HEK293 (cell line): Measurements from ENCODE around the gene AP3B1.

Experiments used
- CTCF ChIP-seq: fragments of 450-650 bp; formaldehyde crosslinking; IDR thresholded peaks from 2 replicates; pipeline ENCODE4 v1.5.1; 2016; ENCODE audit warnings: missing biosample characterization, missing genetic modification characterization
- KLF1 ChIP-seq: fragments of 450-650 bp; formaldehyde crosslinking; IDR thresholded peaks from 2 replicates; pipeline ENCODE4 v1.5.1; 2016; ENCODE audit warnings: missing biosample characterization, missing genetic modification characterization
- ZNF112 ChIP-seq: fragments of 450-650 bp; formaldehyde crosslinking; IDR thresholded peaks from 2 replicates; pipeline ENCODE4 v1.5.0; 2017; ENCODE audit warnings: missing biosample characterization, missing genetic modification characterization
- ZNF133 ChIP-seq: fragments of 450-650 bp; formaldehyde crosslinking; IDR thresholded peaks from 2 replicates; pipeline ENCODE4 v1.5.1; 2016; ENCODE audit warnings: missing biosample characterization, missing genetic modification characterization
- ZNF23 ChIP-seq: fragments of 450-650 bp; formaldehyde crosslinking; IDR thresholded peaks from 2 replicates; pipeline ENCODE4 v1.5.1; 2016; ENCODE audit warnings: missing biosample characterization, missing genetic modification characterization, borderline replicate concordance
- ZNF274 ChIP-seq, 2 experiments: fragments of 200-500 bp in 1 of 2; fragments of 450-650 bp in 1 of 2; sonication (Bioruptor generic) in 1 of 2; formaldehyde crosslinking in 1 of 2; IDR thresholded peaks; 2 replicates each; pipeline versions ENCODE4 v1.5.1 to v1.6.1; 2014 to 2016; ENCODE audit warnings: borderline replicate concordance in 1 of 2, inconsistent platforms in 1 of 2, low read length in 1 of 2, missing biosample characterization in 1 of 2, missing genetic modification characterization in 1 of 2
- ZNF292 ChIP-seq: fragments of 450-650 bp; formaldehyde crosslinking; IDR thresholded peaks from 2 replicates; pipeline ENCODE4 v1.5.1; 2016; ENCODE audit warnings: low read depth, missing biosample characterization, missing genetic modification characterization, borderline replicate concordance
- ZNF335 ChIP-seq: fragments of 450-650 bp; formaldehyde crosslinking; conservative IDR thresholded peaks from 2 replicates; pipeline ENCODE4 v1.5.1; 2016; ENCODE audit warnings: missing biosample characterization, missing genetic modification characterization
- ZNF629 ChIP-seq: fragments of 450-650 bp; formaldehyde crosslinking; IDR thresholded peaks from 2 replicates; pipeline ENCODE4 v1.5.1; 2017; ENCODE audit warnings: missing biosample characterization, missing genetic modification characterization

DNA sequence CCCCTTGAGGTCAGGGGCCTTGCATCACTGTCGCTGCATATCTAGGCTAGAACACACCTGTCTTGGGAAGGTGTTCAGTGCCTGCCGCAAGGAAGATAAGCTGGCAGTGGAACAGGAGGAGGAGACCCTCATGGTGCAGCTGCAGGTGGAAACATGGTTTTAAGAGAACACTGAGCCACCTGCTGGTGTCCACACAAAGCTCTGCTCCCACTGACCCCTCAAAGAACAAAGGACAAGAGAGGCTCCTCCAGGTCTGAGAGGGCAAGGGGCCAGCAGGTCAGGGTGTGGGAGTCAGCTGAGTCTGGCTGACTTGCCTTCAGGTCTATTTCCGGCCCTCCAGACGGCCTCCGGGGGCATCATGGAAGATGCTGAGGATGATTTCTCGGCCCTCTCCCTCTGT lies 308.2 kb downstream of the AP3B1 start:
- no peak for TF ChIP-seq ZNF133 (tag by site-specific recombination)
- TF ChIP-seq CTCF: no peak
- TF ChIP-seq ZNF292 (tag by site-specific recombination): no peak
- TF ChIP-seq ZNF629 (tag by site-specific recombination): no peak
- no peak for TF ChIP-seq ZNF274 (IDR thresholded peaks at IDR 0.05; ENCODE audit: low read length)
- TF ChIP-seq ZNF274 (tag by site-specific recombination; IDR thresholded peaks at IDR 0.05; ENCODE audit: borderline replicate concordance): no peak
- TF ChIP-seq KLF1 (tag by site-specific recombination): no peak
- TF ChIP-seq ZNF23 (tag by site-specific recombination): no peak
- no peak for TF ChIP-seq ZNF335 (tag by site-specific recombination)
- TF ChIP-seq ZNF112 (tag by site-specific recombination): no peak
